ENCODE results near the gene VAPA. TPM values are rescaled to one million over a fixed set of nuclear protein-coding genes. Genes with fewer than 3 reads are reported as not detected.

Gene VAPA
- total RNA-seq, 2 experiments from 2014 or later = 125 to 129 TPM

DNA sequence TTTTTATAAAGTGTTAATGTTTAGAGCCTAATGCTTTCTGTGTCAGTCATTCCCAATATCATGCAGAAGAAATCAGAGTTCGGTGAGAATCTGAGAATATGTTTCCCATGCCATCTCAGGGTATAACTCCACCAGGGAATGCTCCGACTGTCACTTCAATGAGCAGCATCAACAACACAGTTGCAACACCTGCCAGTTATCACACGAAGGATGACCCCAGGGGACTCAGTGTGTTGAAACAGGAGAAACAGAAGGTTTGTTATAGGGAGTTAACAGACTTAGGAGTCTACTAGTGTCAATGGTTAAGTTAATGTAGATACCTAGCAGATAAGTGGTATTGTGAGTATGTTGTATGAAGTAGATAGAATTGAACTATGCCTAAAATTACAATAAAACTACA lies 31.0 kb downstream of the VAPA start:
- POLR2A ChIA-PET = no interaction called here

DNA sequence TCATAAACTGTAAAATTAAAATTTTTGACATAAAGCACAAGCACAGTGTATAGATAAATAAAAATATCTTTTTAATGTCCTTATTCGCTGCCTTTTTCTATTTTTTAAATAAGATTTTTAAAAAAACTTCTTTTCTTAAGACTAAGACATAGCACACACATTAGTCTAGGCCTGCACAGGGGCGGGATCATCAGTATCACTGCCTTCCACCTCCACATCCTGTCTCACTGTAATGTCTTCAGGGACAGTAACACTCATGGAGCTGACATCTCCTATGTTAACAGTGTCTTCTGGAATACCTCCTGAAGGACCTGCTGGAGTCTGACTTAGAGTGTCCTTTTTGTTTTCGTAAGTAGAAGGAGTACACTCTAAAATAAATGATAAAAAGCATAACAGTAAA lies 33.0 kb downstream of the VAPA start:
- H3K4me1 Mint-ChIP-seq = no peaks in the 10 kb centered on the region
- ATAC-seq (ENCODE audit: low read depth) (no peak), DNase-seq (no peak)
- no peaks in the 10 kb centered on the region for H3K9me3 Mint-ChIP-seq
- no peak overlapping the region for H3K4me3 Mint-ChIP-seq
- POLR2A ChIA-PET = no interaction called here
- peaks cover 19% of the 10 kb centered on the region for H3K36me3 Mint-ChIP-seq
- no peak overlapping the region for H3K27ac Mint-ChIP-seq
- H3K27me3 Mint-ChIP-seq = no peaks in the 10 kb centered on the region

More for the DNA sequence above, 31.0 kb downstream of the VAPA start:
- Mint-ChIP-seq H3K4me1 (no peaks in the 10 kb centered on the region), H3K4me3 (no peak overlapping the region), H3K9me3 (no peaks in the 10 kb centered on the region), H3K36me3 (peaks cover 21% of the 10 kb centered on the region), H3K27me3 (no peaks in the 10 kb centered on the region), H3K27ac (no peak overlapping the region)
- DNase-seq (no peak), ATAC-seq (ENCODE audit: low read depth) (no peak)

DNA sequence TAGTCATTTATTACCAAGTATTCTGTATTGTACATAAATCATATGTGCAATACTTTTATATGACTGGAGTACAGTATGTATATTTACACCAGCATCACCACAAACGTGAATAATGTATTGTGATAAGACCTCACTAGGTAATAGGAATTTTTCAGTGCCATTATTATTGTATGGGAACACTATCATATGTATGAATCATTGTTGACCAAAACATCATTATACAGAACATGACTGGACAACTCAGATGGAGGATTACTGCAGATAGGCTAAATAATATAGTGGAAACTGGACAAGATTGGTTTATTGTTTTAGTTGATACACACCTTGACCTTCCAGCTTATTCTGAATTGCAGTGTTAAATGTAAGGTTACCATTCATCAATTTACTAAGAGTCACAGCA lies 33.4 kb downstream of the VAPA start:
- H3K27ac Mint-ChIP-seq = no peak overlapping the region
- POLR2A ChIA-PET = no interaction called here
- H3K36me3 Mint-ChIP-seq = peaks cover 22% of the 10 kb centered on the region
- ATAC-seq (ENCODE audit: low read depth) (no peak), DNase-seq (no peak)
- no peak overlapping the region for H3K4me3 Mint-ChIP-seq
- no peaks in the 10 kb centered on the region for H3K4me1 Mint-ChIP-seq
- H3K9me3 Mint-ChIP-seq = no peaks in the 10 kb centered on the region
- no peaks in the 10 kb centered on the region for H3K27me3 Mint-ChIP-seq

DNA sequence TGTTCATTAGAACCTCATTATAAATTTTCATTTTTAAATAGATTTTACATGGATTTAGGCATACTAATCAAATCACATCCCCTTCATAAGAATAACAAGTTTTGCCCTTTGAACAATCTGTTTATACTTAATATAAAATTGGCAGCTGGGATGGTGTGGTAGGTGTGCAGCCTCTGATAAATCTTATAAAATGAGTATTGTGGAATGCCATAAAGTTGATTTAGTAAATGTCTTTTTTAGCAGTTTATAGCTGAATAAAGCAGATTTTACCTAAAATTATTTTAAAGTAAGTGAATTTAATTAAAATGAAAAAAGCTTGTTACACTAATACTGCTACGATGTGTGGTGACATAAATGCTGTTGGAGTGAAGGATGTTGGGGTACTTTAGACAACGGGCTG lies 35.5 kb downstream of the VAPA start:
- H3K4me1 Mint-ChIP-seq = no peaks in the 10 kb centered on the region
- DNase-seq = no peak
- peaks cover 21% of the 10 kb centered on the region for H3K36me3 Mint-ChIP-seq

DNA sequence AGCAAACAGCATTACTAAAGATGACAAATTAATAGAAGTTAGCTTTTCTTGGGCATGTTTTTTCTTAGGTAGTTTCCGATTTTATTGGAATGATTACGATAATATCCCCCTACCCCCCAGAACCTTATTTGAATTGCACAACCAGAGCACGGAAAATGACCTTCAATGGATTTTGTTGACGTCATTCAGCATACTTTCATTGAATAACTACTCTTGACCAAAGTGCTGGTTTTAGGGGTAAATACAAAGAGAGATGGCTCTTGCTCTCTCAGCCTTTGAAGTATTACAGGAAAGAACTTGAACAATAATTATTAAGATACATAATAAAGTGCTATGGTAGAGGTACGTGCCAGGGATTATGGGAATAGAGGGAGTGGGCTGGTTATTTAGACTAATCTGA lies 36.0 kb downstream of the VAPA start:
- no peak overlapping the region for H3K27ac Mint-ChIP-seq
- H3K36me3 Mint-ChIP-seq = peaks cover 21% of the 10 kb centered on the region
- H3K4me1 Mint-ChIP-seq = no peaks in the 10 kb centered on the region
- ATAC-seq (ENCODE audit: low read depth) (no peak), DNase-seq (no peak)
- no peak overlapping the region for H3K4me3 Mint-ChIP-seq
- POLR2A ChIA-PET = no interaction called here
- H3K9me3 Mint-ChIP-seq = no peaks in the 10 kb centered on the region
- no peaks in the 10 kb centered on the region for H3K27me3 Mint-ChIP-seq

More for the DNA sequence above, 35.5 kb downstream of the VAPA start:
- no peak overlapping the region for H3K4me3 Mint-ChIP-seq
- no peak for ATAC-seq (ENCODE audit: low read depth)
- POLR2A ChIA-PET = no interaction called here
- H3K9me3 Mint-ChIP-seq = no peaks in the 10 kb centered on the region
- H3K27me3 Mint-ChIP-seq = no peaks in the 10 kb centered on the region
- no peak overlapping the region for H3K27ac Mint-ChIP-seq

DNA sequence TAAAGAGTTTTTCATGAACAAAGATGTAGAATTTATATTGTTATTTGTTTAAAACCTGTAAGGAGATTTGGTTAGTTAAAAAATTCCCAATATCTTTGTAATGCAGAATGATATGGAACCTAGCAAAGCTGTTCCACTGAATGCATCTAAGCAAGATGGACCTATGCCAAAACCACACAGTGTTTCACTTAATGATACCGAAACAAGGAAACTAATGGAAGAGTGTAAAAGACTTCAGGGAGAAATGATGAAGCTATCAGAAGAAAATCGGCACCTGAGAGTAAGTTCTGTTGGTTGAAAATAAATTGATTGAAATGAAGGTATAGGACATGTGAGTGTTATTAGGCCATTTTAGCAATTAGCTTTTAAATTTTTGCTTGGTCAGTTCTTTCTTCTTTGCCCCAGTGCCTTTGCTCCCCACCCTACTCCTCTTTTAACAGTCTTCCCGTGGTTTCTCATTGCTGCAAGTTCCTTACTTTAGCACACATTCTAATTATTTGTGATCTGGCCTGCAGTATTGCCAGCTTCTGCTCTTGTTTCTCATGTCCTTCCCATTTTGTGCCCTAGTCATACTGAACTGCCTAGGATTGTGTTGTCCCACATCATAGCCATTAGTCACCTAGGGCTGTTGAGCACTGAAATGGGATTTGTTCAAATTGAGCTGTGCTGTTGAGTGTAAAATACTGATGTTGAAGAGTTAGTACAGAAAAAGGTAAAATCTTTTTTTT lies 36.6 kb downstream of the VAPA start:
- no peak overlapping the region for H3K27ac Mint-ChIP-seq
- POLR2A ChIA-PET = interaction anchor here (1.4 kb wide), 1 partner anchor 37 kb away, joined by 3 read pairs; the partner anchor contains the start of gene VAPA
- ATAC-seq (ENCODE audit: low read depth) = no peak
- no peaks in the 10 kb centered on the region for H3K27me3 Mint-ChIP-seq
- no peaks in the 10 kb centered on the region for H3K9me3 Mint-ChIP-seq
- no peaks in the 10 kb centered on the region for H3K4me1 Mint-ChIP-seq
- no peak for DNase-seq
- peaks cover 20% of the 10 kb centered on the region for H3K36me3 Mint-ChIP-seq
- H3K4me3 Mint-ChIP-seq = no peak overlapping the region

DNA sequence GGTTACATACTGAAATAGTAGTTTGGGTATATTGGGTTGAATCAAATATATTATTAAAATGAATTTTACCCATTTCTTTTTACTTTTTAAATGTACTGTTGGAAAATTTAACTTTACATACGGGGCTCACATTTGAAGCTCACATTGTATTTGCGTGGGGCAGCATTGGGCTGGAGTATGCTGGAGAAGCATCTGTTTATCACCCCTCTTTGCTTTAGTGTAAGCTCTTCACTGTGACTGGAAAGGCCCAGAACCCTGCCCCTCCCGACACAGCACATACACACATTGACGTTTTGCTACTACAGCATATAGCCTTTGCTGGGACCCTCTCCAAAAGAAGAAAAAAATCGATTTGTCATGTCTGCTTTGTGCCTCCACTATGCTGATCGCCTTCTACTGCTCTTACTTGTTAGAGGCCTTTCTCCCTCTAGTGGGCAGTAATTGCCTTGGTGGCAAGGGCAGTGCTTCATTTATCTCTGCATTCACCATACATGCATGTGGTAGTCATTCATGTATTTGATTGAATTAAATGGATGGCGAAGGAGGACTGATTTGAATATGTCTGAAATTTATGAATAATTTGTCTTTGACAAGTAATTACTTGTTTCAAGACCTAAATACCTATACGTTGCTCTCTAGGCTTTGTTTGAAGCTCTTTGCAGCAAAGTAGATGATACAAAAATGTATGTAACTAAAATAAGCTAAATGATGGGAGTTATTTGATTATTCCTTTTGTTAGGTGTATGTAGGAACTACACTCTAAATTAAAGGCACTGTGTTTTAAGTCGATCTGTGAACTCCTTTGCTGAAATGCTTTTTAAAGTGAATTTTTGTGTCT lies 37.4 kb downstream of the VAPA start:
- H3K9me3 Mint-ChIP-seq = no peaks in the 10 kb centered on the region
- H3K27me3 Mint-ChIP-seq = no peaks in the 10 kb centered on the region
- POLR2A ChIA-PET = interaction anchor here (1.4 kb wide), 1 partner anchor 38 kb away, joined by 3 read pairs; the partner anchor contains the start of gene VAPA
- ATAC-seq (ENCODE audit: low read depth) = peak; percentile 42
- DNase-seq = no peak
- H3K4me1 Mint-ChIP-seq = no peaks in the 10 kb centered on the region
- H3K36me3 Mint-ChIP-seq = peaks cover 17% of the 10 kb centered on the region
- H3K27ac Mint-ChIP-seq = no peak overlapping the region
- H3K4me3 Mint-ChIP-seq = no peak overlapping the region

DNA sequence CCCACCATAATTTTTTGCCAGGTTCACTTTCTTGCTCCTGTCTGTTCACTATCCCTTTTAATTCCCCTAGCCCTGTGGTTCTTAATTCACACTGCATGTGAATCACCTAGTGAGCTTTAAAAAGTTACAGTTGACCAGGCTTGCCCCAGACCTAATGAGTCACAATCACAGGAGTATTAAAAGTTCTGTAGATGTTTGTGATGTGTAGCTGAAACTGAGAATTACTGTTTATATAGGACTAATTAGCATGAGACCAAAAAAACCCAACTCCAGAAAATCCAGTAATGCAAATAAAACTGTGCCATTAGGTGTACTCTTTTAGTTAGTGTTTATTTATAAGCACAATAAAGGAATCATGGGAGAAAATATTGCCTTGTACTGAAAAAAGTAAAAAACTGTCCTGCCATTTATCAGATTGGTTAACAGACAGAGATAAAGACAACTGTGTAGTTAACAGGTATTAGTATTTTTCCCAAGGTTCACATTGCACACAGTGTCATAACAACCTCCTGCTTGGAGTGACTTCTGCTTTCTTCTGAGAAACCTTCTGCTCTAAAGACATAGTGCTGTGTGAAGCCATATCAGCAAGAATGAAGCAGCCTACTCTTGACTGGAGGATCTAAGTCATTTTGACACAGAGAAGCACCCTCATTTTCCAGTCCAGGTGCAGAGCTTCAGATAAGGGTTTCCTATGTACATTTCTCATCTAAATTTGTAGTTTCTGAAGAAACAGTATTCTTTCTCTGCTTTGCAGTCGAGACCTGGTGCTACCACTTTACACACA lies 39.0 kb downstream of the VAPA start:
- Mint-ChIP-seq H3K27me3 (no peaks in the 10 kb centered on the region), H3K36me3 (peaks cover 14% of the 10 kb centered on the region), H3K9me3 (no peaks in the 10 kb centered on the region), H3K27ac (no peak overlapping the region), H3K4me3 (no peak overlapping the region), H3K4me1 (no peaks in the 10 kb centered on the region)
- ATAC-seq (ENCODE audit: low read depth) = no peak
- DNase-seq = no peak
- POLR2A ChIA-PET = no interaction called here

DNA sequence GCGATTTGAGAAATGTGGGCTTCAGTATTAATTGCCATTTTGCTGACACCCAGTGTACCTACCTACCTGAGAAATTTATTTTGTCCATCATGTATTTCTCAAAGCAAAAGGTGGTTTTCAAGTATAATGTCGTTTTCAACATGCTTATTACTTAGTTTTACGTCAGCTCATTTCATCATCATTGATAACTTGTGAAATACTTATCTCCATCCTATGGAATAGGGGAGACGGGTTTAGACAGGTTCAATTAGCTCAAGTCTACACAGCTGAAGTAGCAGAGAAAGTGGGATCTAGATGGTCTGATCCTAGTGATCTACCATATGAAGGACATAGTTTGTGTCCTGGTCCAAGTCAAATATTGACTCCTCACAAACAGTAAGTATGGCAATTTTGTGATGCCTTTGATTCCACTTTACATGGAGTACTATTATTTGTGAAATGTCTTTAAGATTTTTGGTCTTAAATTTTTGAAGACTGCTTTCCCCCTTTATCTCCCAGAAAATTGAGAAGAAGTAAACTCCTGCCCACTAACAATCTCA lies 45.1 kb downstream of the VAPA start:
- POLR2A ChIA-PET = no interaction called here
- ATAC-seq (ENCODE audit: low read depth) (no peak), DNase-seq (no peak)
- Mint-ChIP-seq H3K4me3 (no peak overlapping the region), H3K4me1 (no peaks in the 10 kb centered on the region), H3K9me3 (no peaks in the 10 kb centered on the region), H3K27ac (no peak overlapping the region), H3K27me3 (no peaks in the 10 kb centered on the region), H3K36me3 (peaks cover 5% of the 10 kb centered on the region)

DNA sequence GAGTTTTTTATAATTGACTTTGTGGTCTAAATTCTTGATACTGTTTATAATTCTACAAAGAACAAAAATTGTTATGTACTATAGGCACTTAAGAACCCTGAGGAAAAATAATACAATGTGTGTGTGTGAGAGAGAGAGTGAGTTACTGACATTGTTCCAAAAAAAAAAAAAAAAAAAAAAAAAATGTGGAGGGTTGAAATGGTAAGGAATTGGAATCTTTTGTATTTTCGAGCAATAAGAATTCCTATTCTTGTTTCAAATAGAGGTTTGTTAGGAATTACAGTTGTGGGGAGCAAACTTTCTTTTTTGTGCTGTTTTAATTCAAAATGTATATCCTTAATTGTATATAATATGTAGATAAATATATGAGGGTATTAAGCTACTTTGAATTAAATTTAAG lies 45.7 kb downstream of the VAPA start:
- no peak overlapping the region for H3K27ac Mint-ChIP-seq
- DNase-seq (no peak), ATAC-seq (ENCODE audit: low read depth) (no peak)
- H3K9me3 Mint-ChIP-seq = no peaks in the 10 kb centered on the region
- no peaks in the 10 kb centered on the region for H3K4me1 Mint-ChIP-seq
- H3K27me3 Mint-ChIP-seq = peaks cover 2% of the 10 kb centered on the region
- H3K36me3 Mint-ChIP-seq = peaks cover 2% of the 10 kb centered on the region
- H3K4me3 Mint-ChIP-seq = no peak overlapping the region
- POLR2A ChIA-PET = interaction anchor here (0.7 kb wide), 1 partner anchor 96 kb away, joined by 7 read pairs; no protein-coding TSS in a partner anchor

DNA sequence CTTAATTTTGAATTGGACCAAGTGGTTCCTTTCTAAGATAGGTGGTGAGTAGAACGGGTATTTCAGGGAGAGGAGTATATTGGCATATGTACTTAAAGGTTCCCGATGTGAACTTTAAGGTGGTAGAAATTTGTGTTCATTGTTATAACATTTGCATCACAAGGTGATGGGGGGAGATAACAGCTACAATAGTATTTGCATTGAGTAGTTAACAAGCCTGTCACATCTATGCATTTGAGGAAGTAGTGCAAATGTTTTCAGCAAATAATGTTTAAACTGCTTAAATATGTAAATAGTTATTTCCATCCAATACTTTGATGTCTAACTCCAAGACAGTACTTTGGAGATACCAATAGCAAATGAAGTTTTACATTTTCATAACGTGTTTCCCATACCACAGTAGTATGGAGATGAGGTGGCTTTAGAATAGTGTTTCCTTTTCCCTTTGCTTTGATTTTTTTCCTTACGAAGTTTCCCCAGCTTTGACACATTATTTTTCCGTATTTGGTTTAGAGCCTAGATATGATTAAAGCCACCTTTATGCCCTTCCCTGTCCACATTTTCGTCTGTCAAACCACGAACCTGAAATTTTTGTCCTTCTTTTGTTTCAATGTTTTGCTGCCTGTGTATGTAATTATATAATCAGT lies 46.6 kb downstream of the VAPA start:
- Mint-ChIP-seq H3K27ac (no peak overlapping the region), H3K4me1 (no peaks in the 10 kb centered on the region)
- POLR2A ChIA-PET = interaction anchor here (0.7 kb wide), 1 partner anchor 95 kb away, joined by 7 read pairs; no protein-coding TSS in a partner anchor

DNA sequence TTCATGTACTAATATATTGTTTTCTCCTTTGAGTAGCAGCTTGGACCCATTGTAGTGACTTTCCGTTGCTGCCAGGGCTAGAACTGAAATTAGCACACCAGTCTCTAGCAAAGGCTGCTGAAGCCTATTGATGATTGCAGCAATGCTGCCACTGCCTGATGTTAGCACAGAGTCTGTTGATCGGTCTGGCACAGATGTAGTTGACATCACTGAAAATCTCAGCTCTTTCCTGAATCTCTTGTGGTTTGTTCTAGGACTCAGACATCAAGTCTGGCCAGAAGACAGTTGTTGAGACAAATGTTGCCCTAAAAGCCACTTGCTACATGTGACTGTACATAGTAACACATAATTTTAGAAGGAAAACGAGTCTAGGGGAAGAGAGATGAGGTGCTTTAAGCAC lies 47.2 kb downstream of the VAPA start:
- Mint-ChIP-seq H3K36me3 (peaks cover 2% of the 10 kb centered on the region), H3K27me3 (peaks cover 7% of the 10 kb centered on the region), H3K4me1 (peaks cover 3% of the 10 kb centered on the region), H3K9me3 (no peaks in the 10 kb centered on the region), H3K27ac (no peak overlapping the region), H3K4me3 (no peak overlapping the region)
- DNase-seq = no peak
- ATAC-seq (ENCODE audit: low read depth) = no peak
- POLR2A ChIA-PET = no interaction called here

More for the DNA sequence above, 46.6 kb downstream of the VAPA start:
- no peaks in the 10 kb centered on the region for H3K9me3 Mint-ChIP-seq
- H3K4me3 Mint-ChIP-seq = no peak overlapping the region
- ATAC-seq (ENCODE audit: low read depth) (no peak), DNase-seq (no peak)
- peaks cover 7% of the 10 kb centered on the region for H3K27me3 Mint-ChIP-seq
- H3K36me3 Mint-ChIP-seq = peaks cover 2% of the 10 kb centered on the region
